ENCODE data around the gene CYP27A1. TPM values are rescaled to one million over a fixed set of nuclear protein-coding genes. Genes with fewer than 3 reads are reported as not detected.
A peak's percentile ranks its signal among the peaks of the same experiment; 100 is the strongest.

Gene CYP27A1
- polyA plus RNA-seq, 2 of the 4 experiments (the other 2 are of a cell fraction) = 0.13 to 0.14 TPM

DNA sequence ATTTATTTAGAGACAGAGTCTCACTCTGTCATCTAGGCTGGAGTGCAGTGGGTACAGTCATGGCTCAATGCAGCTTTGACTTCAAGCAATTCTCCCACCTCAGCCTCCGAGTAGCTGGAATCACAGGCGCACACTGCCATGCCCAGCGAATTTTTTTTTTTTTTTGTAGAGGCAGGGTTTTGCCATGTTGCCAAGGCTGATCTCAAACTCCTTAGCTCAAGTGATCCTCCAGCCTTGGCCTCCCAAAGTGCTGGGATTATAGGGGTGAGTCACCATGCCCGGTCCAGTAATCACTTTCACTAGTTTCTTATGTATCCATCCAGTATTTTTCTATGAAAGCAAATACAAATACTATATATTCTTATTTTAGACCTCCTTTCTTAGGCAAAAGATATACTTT lies 25.7 kb downstream of the CYP27A1 start:
- DNase-seq (ENCODE audit: low read depth in 1 of 2, low spot score in 1 of 2) (no peak), ATAC-seq (no peak), FAIRE-seq (no peak)
- ChIA-PET POLR2A (no interaction called here), CTCF (no interaction called here)
- peaks cover 3% of the 10 kb centered on the region; the same call in 1 of the 3 replicates for H3K9me3 ChIP-seq
- 60% methylated on average over 4 of the region's 4 CpGs for WGBS (ENCODE audit: missing lambda C conversion rate)
- H3K4me3 ChIP-seq = no peak overlapping the region
- H3K27ac ChIP-seq = no peak overlapping the region
- no peak for TF ChIP-seq FOSL2 (IDR thresholded peaks at IDR 0.05)
- 0 out of 2 replicates have a peak, but pooled peaks have one; percentile 18 for TF ChIP-seq FOSL2 (CRISPR knock-in tag; IDR thresholded peaks at IDR 0.05)
- TF ChIP-seq, protein P1, sequence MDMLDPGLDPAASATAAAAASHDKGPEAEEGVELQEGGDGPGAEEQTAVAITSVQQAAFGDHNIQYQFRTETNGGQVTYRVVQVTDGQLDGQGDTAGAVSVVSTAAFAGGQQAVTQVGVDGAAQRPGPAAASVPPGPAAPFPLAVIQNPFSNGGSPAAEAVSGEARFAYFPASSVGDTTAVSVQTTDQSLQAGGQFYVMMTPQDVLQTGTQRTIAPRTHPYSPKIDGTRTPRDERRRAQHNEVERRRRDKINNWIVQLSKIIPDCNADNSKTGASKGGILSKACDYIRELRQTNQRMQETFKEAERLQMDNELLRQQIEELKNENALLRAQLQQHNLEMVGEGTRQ (IDR thresholded peaks at IDR 0.05) = no peak
- H3K4me1 ChIP-seq = peaks cover 3% of the 10 kb centered on the region; the same call in 1 of the 3 replicates
- H3K4me2 ChIP-seq = no peak overlapping the region

DNA sequence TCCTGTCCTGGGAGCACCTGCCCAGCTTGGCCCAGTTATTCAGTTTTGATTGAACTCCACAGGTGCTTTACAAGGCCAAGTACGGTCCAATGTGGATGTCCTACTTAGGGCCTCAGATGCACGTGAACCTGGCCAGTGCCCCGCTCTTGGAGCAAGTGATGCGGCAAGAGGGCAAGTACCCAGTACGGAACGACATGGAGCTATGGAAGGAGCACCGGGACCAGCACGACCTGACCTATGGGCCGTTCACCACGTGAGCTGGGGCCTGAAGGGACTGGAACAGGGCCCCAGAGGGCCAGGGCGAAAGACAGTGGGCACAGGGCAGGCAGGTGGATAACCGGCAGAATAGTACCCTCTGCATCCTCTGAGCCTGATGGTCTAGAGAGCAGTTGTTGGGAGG lies 27.6 kb downstream of the CYP27A1 start:
- Histone ChIP-seq H3K9me3 (no peaks in the 10 kb centered on the region), H3K4me2 (no peak overlapping the region), H3K4me1 (peaks cover 3% of the 10 kb centered on the region; the same call in 1 of the 3 replicates), H3K4me3 (no peak overlapping the region), H3K27ac (no peak overlapping the region)
- ATAC-seq (no peak), DNase-seq (ENCODE audit: low read depth in 1 of 2, low spot score in 1 of 2) (no peak), FAIRE-seq (no peak)
- 72% methylated on average over 12 of the region's 12 CpGs for WGBS (ENCODE audit: missing lambda C conversion rate)
- ChIA-PET POLR2A (no interaction called here), CTCF (interaction anchor here (1.0 to 1.1 kb wide), 3 partner anchors 25 to 122 kb away, joined by 3 to 5 read pairs (median 4); no protein-coding TSS in a partner anchor)
- TF ChIP-seq, protein P2, sequence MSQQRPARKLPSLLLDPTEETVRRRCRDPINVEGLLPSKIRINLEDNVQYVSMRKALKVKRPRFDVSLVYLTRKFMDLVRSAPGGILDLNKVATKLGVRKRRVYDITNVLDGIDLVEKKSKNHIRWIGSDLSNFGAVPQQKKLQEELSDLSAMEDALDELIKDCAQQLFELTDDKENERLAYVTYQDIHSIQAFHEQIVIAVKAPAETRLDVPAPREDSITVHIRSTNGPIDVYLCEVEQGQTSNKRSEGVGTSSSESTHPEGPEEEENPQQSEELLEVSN (IDR thresholded peaks at IDR 0.05; ENCODE audit: borderline replicate concordance, low read depth) = no peak
- TF ChIP-seq FOSB (CRISPR knock-in tag; IDR thresholded peaks at IDR 0.05) = no peak
- no peak for TF ChIP-seq RARB (CRISPR knock-in tag; IDR thresholded peaks at IDR 0.05)
- TF ChIP-seq GATA3 (IDR thresholded peaks at IDR 0.05; ENCODE audit: borderline replicate concordance) = no peak
- TF ChIP-seq SREBF2 (IDR thresholded peaks at IDR 0.05) = no peak
- TF ChIP-seq, protein P3, sequence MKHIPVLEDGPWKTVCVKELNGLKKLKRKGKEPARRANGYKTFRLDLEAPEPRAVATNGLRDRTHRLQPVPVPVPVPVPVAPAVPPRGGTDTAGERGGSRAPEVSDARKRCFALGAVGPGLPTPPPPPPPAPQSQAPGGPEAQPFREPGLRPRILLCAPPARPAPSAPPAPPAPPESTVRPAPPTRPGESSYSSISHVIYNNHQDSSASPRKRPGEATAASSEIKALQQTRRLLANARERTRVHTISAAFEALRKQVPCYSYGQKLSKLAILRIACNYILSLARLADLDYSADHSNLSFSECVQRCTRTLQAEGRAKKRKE (CRISPR knock-in tag; IDR thresholded peaks at IDR 0.05; ENCODE audit: low read depth) = no peak

DNA sequence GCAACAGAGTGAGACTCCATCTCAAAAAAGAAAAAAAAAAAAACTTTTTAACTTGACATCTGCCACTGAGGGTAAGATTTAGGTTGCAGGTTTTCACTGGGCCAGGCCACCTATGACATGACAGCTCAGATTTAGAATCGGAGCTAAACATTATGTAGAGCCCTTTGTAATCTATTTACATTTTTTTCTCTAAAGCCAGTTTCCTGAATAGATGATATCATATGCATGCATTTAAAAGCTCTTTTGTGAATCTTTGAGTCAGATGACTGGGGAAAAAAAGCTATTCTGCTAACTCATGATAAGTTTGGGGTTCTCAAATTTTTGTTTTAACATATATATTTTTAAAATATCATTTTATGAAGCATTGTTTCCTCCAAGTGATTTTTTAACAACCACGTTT lies 28.3 kb downstream of the CYP27A1 start:
- H3K4me2 ChIP-seq = no peak overlapping the region
- H3K4me3 ChIP-seq = no peak overlapping the region
- H3K27ac ChIP-seq = no peak overlapping the region
- no peaks in the 10 kb centered on the region for H3K9me3 ChIP-seq
- ChIA-PET CTCF (interaction anchor here (0.9 to 1.2 kb wide), 4 partner anchors 26 to 123 kb away, joined by 3 to 4 read pairs (median 4); partner anchors contain the start of gene TTLL4), POLR2A (no interaction called here)
- TF ChIP-seq CEBPB (IDR thresholded peaks at IDR 0.05) (no peak), SREBF2 (IDR thresholded peaks at IDR 0.05) (no peak), SMC3 (IDR thresholded peaks at IDR 0.05) (no peak), POLR2AphosphoS2 (conservative IDR thresholded peaks at IDR 0.05; ENCODE audit: low read length) (no peak), MAZ (IDR thresholded peaks at IDR 0.05; ENCODE audit: borderline replicate concordance, low read depth, low read length) (no peak), RARB (CRISPR knock-in tag; IDR thresholded peaks at IDR 0.05) (no peak), RCOR1 (IDR thresholded peaks at IDR 0.05; ENCODE audit: low read depth, low read length) (no peak), TP53 (CRISPR knock-in tag; IDR thresholded peaks at IDR 0.05) (no peak), KDM1A (IDR thresholded peaks at IDR 0.05; ENCODE audit: low read depth) (no peak), NPAS2 (CRISPR knock-in tag; IDR thresholded peaks at IDR 0.05; ENCODE audit: borderline replicate concordance) (no peak), EP300 (IDR thresholded peaks at IDR 0.05) (no peak), POLR2A (IDR thresholded peaks at IDR 0.05; ENCODE audit: low read length) (no peak), JUNB (IDR thresholded peaks at IDR 0.05) (no peak), NFE2L2 (conservative IDR thresholded peaks at IDR 0.05; ENCODE audit: low read length) (no peak)
- TF ChIP-seq, protein P1 (IDR thresholded peaks at IDR 0.05) = no peak
- TF ChIP-seq, protein P4, sequence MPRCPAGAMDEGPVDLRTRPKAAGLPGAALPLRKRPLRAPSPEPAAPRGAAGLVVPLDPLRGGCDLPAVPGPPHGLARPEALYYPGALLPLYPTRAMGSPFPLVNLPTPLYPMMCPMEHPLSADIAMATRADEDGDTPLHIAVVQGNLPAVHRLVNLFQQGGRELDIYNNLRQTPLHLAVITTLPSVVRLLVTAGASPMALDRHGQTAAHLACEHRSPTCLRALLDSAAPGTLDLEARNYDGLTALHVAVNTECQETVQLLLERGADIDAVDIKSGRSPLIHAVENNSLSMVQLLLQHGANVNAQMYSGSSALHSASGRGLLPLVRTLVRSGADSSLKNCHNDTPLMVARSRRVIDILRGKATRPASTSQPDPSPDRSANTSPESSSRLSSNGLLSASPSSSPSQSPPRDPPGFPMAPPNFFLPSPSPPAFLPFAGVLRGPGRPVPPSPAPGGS (IDR thresholded peaks at IDR 0.05) = no peak
- TF ChIP-seq, protein P5, sequence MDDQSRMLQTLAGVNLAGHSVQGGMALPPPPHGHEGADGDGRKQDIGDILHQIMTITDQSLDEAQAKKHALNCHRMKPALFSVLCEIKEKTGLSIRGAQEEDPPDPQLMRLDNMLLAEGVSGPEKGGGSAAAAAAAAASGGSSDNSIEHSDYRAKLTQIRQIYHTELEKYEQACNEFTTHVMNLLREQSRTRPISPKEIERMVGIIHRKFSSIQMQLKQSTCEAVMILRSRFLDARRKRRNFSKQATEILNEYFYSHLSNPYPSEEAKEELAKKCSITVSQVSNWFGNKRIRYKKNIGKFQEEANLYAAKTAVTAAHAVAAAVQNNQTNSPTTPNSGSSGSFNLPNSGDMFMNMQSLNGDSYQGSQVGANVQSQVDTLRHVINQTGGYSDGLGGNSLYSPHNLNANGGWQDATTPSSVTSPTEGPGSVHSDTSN (IDR thresholded peaks at IDR 0.05) = no peak
- H3K4me1 ChIP-seq = peaks cover 3% of the 10 kb centered on the region; the same call in 1 of the 3 replicates
- ATAC-seq (no peak), FAIRE-seq (no peak), DNase-seq (ENCODE audit: low read depth in 1 of 2, low spot score in 1 of 2) (no peak)
- 71% methylated on average over 2 of the region's 2 CpGs for WGBS (ENCODE audit: missing lambda C conversion rate)
